Ammon's horn (tissue), 1 donor: ENCODE data around the gene PKD2L2.
"Not testable (repeated sequence)": the region's sequence is repeated elsewhere in the genome, so short reads cannot be mapped to it uniquely, and the experiment has no call there.

ENCODE experiments used
- DNase-seq: peaks from one replicate; pipeline ENCODE4 v3.0.0-alpha.2; 2016; ENCODE audit warnings: low spot score

PKD2L2 gene

DNA sequence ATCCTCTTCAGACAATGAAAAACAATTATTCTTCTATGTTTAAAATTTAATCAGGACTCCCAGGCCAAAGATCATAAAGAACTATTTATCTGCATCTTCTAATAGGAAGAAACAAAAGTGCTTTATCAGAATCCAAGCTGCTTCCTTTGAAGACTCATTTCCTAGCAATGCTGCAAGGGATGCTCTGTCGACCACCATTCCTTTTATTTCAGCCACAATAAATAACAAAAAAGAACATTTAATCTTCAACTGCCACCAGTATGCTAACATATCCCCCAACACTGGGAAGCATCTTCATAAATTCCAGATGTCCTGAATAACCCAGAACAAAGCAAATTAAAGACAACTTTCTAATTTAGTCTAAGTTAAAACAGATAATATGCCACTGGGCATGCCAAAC lies 68.7 kb downstream of the PKD2L2 start:
- no peak for DNase-seq

DNA sequence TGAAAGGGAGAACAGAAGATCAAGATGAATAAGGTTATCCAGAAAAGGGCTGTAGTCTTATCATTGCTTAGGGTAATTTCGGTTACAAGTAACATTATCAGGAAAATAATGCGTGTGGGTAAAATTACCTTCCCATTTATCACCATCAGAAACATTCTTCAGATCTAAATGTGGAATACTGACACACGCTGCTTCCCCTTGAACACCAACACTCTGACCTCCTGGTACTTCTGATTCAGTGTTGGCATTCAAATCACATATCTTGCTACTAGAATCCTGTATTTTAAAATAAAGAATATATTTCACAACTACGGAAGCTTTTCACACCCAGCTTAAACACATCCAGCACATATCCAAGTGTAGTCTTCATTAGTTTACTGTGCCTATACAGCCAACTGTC lies 70.2 kb downstream of the PKD2L2 start:
- no peak for DNase-seq

DNA sequence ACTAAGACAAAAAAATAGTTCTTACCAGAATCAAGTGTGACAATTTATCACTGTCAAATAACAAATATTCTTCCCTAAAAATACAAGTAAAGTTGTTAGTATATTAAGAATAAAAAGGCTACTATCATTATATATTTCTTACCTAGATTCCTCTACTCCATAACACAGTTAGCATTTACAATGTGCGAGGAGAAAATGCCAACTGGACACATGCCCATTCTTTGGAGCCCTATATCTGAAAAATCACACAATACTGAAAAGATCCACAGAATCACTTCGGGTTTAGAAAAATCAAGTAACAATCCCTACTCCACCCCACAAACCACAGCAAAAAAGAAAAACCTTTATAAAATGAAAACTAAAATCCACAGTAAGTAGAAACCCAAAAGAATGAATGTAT lies 70.9 kb downstream of the PKD2L2 start:
- DNase-seq = no peak

DNA sequence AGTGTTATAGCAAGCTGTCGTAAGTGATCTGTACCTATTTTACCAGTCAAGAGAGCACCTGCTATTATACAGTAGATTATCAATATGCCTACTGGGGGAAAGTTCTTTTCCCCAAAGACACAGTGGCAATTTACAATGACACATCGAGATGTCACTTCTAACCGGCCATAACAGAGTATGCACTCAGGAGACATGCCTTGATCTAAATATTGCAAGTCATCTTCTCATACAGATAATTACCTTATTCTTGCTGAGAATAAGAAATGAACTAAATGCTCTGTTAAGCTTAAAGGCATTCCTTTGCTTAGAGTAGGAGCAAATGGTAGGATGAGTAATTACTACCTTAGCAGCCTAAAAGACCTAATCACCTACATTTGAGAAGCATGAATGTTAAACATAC lies 71.6 kb downstream of the PKD2L2 start:
- DNase-seq = no peak

DNA sequence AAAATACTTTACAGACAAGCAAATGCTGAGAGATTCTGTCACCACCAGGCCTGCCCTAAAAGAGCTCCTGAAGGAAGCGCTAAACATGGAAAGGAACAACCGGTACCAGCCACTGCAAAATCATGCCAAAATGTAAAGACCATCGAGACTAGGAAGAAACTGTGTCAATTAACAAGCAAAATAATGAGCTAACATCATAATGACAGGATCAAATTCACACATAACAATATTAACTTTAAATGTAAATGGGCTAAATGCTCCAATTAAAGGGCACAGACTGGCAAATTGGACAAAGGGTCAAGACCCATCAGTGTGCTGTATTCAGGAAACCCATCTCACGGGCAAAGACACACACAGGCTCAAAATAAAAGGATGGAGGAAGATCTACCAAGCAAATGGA lies 81.1 kb downstream of the PKD2L2 start:
- not testable (repeated sequence) for DNase-seq

DNA sequence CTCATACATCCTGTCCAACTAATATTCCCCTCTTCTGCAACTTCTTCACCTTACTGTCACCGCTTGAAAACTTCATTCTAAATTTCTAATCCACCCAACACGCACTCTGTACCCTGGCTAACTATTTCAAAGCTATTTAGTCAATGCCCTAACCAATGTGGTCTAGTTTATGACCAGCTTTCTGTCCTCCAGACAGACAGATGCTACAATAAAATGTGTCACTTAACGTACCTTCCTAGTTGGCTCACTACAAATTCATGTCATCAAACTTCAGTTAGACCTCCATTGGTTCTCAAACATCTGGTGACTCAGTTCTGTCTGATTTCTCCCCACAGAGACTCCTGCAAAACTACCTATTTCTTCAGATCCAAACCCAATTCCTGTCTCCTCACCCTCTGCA lies 86.0 kb downstream of the PKD2L2 start:
- DNase-seq = no peak

DNA sequence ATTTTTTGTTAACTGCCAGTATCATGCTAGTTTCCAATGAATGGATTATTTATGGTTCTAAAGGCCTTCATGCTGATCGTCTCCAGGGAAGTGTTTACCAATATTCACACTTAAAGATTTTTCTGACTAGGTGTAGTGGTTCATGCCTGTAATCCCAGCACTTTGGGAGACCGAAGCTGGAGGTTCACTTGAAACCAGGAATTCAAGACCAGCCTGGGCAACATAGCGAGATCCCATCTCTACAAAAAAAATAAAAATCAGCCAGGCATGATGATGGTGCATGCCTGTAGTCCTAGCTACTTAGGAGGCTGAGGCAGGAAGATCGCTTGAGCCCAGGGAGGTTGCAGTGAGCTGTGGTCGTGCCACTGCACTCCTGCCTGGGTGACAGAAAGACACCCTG lies 100.2 kb downstream of the PKD2L2 start:
- DNase-seq = no peak
